COLO668 (cell line): ENCODE data around the gene TUBA3C.

ENCODE experiments used
- DNase-seq: peaks from one replicate; lab custom pipeline; 2025; ENCODE audit not compliant: unreplicated experiment; lab: John Stamatoyannopoulos, UW

Gene TUBA3C

GRCh38 chr13:19169496-19169895 lies 12.1 kb downstream of the TUBA3C start:
- no peak for DNase-seq

- no peak for DNase-seq
Measured at GRCh38 chr13:19161308-19161707, 20.3 kb downstream of the TUBA3C start.

- no peak for DNase-seq
Measured at GRCh38 chr13:19159761-19160420, 21.7 kb downstream of the TUBA3C start.

GRCh38 chr13:19159181-19159580 lies 22.4 kb downstream of the TUBA3C start:
- no peak for DNase-seq

GRCh38 chr13:19158526-19159174 lies 23.0 kb downstream of the TUBA3C start:
- no peak for DNase-seq

- DNase-seq: no peak
Measured at GRCh38 chr13:19158006-19158405, 23.6 kb downstream of the TUBA3C start.

- DNase-seq: no peak
Measured at GRCh38 chr13:19157461-19157860, 24.2 kb downstream of the TUBA3C start.

- no peak for DNase-seq
Measured at GRCh38 chr13:19156013-19156825, 25.4 kb downstream of the TUBA3C start.

- DNase-seq: no peak
Measured at GRCh38 chr13:19155321-19155861, 26.2 kb downstream of the TUBA3C start.

GRCh38 chr13:19154843-19155242 lies 26.8 kb downstream of the TUBA3C start:
- DNase-seq: no peak

- DNase-seq: peak; percentile 56
Measured at GRCh38 chr13:19153782-19154450, 27.7 kb downstream of the TUBA3C start.

- no peak for DNase-seq
Measured at GRCh38 chr13:19152403-19152802, 29.2 kb downstream of the TUBA3C start.

GRCh38 chr13:19151581-19152263 lies 29.9 kb downstream of the TUBA3C start:
- no peak for DNase-seq

- DNase-seq: no peak
Measured at GRCh38 chr13:19150712-19151228, 30.9 kb downstream of the TUBA3C start.

- no peak for DNase-seq
Measured at GRCh38 chr13:19150226-19150625, 31.4 kb downstream of the TUBA3C start.

- no peak for DNase-seq
Measured at GRCh38 chr13:19148561-19148960, 33.1 kb downstream of the TUBA3C start.
